K562 (cell line): ENCODE measurements around the gene SMIM10L2A. TPM values are rescaled to one million over a fixed set of nuclear protein-coding genes. Genes with fewer than 3 reads are reported as not detected.

Source experiments
- ATAC-seq: fragments of 200-7000 bp; cut with Tn5 transposase; 3 replicates; pipeline ENCODE4 v1.9.1; 2020; ENCODE audit warnings: moderate library complexity
- BruUV-seq: library from RNA; stranded (reverse); fragments of 400-500 nt; replicated peaks from 2 replicates; lab custom pipeline; 2021; lab: Mats Ljungman, UMichigan
- CTCF ChIA-PET: fragments of 300-600 bp; formaldehyde crosslinking; extraction: SDS; loops from one replicate; lab custom pipeline; 2021; ENCODE audit warnings: low intra/inter-chr PET ratio; lab: Yijun Ruan, JAX
- POLR2A ChIA-PET: fragments of 300-600, 350-650 bp; sonication (Branson Sonifier 250); formaldehyde crosslinking; extraction: SDS; loops from one replicate; lab custom pipeline; 2021; ENCODE audit warnings: antibody characterized with exemption, inconsistent platforms; lab: Yijun Ruan, JAX
- DNase-seq, 4 experiments: peaks; one replicate each; pipeline versions ENCODE4 v3.0.0 to v3.0.0-alpha.2; 2011 to 2018; ENCODE audit warnings: low spot score in 3 of 4, mixed read lengths in 3 of 4; ENCODE audit errors: extremely low read depth in 1 of 4
- FAIRE-seq: peaks from 2 replicates; lab custom pipeline; 2011; peaks lifted over from hg19 to GRCh38; lab: Jason Lieb, UNC
- H2AFZ ChIP-seq: 2 replicates; pipeline ENCODE4 v1.6.0; 2011; ENCODE audit warnings: low read depth, low read length, control low read depth, inconsistent platforms
- H3K27ac ChIP-seq: fragments of 200-600 bp; 3 replicates; pipeline ENCODE4 v1.8.0; 2011; ENCODE audit warnings: low read depth, mild to moderate bottlenecking, control low read depth, inconsistent platforms, low read length, moderate library complexity, mixed read lengths; ENCODE audit errors: extremely low read depth
- H3K27me3 ChIP-seq, 2 experiments: fragments of 300-600 bp in 1 of 2; 2 replicates in 1 of 2; 3 replicates in 1 of 2; pipeline versions ENCODE4 v1.6.0 to v1.8.0; 2011; ENCODE audit warnings: inconsistent platforms in 2 of 2, low read length in 2 of 2, mild to moderate bottlenecking in 1 of 2, mixed read lengths in 1 of 2, moderate library complexity in 1 of 2; ENCODE audit not compliant: control insufficient read depth in 2 of 2, insufficient read depth in 2 of 2
- H3K36me3 ChIP-seq: fragments of 300-600 bp; 3 replicates; pipeline ENCODE4 v1.8.0; 2011; ENCODE audit warnings: mild to moderate bottlenecking, low read length, inconsistent platforms; ENCODE audit not compliant: control insufficient read depth, insufficient read depth
- H3K4me1 ChIP-seq, 2 experiments: fragments of 200-600 bp in 1 of 2; replicated peaks in 1 of 2; 2 replicates in 1 of 2; 3 replicates in 1 of 2; pipeline versions ENCODE4 v1.5.1 to v1.8.0; 2011; ENCODE audit warnings: inconsistent platforms in 2 of 2, low read length in 2 of 2, mild to moderate bottlenecking in 1 of 2, mixed read lengths in 1 of 2, moderate library complexity in 1 of 2; ENCODE audit not compliant: control insufficient read depth in 2 of 2, insufficient read depth in 2 of 2
- H3K4me2 ChIP-seq: 2 replicates; pipeline ENCODE4 v1.6.1; 2011; ENCODE audit warnings: low read length, control low read depth, inconsistent platforms, mixed read lengths; ENCODE audit not compliant: insufficient read depth
- H3K4me3 ChIP-seq: fragments of 200-600 bp; sonication (generic), shearing (Covaris generic); 2 replicates; pipeline ENCODE4 v1.5.1; 2016; ENCODE audit warnings: control low read depth, inconsistent platforms
- H3K79me2 ChIP-seq: fragments of 200-600 bp; 3 replicates; pipeline ENCODE4 v1.8.0; 2011; ENCODE audit warnings: low read length, inconsistent platforms; ENCODE audit not compliant: control insufficient read depth, insufficient read depth
- H3K9ac ChIP-seq, 2 experiments: 2 replicates each; pipeline versions ENCODE4 v1.6.0 to v1.6.1; 2011; ENCODE audit warnings: low read depth in 2 of 2, low read length in 2 of 2, control low read depth in 1 of 2, inconsistent platforms in 1 of 2, mild to moderate bottlenecking in 1 of 2, mixed read lengths in 1 of 2; ENCODE audit not compliant: insufficient read depth in 1 of 2
- H3K9me1 ChIP-seq: one replicate; pipeline ENCODE4 v1.6.0; 2011; ENCODE audit warnings: inconsistent platforms, mild to moderate bottlenecking, low read length, moderate library complexity; ENCODE audit not compliant: control insufficient read depth, insufficient read depth
- H3K9me3 ChIP-seq: replicated peaks from 2 replicates; pipeline ENCODE4 v1.5.1; 2011; ENCODE audit warnings: low read depth, low read length, inconsistent platforms; ENCODE audit not compliant: control insufficient read depth, insufficient read depth
- H4K20me1 ChIP-seq: replicated peaks from 2 replicates; pipeline ENCODE4 v1.6.1; 2011; ENCODE audit warnings: low read length, inconsistent platforms, mixed read lengths; ENCODE audit not compliant: control insufficient read depth, insufficient read depth
- ELF2 ChIP-seq: fragments of 250-450 bp; sonication (Bioruptor Pico); IDR thresholded peaks from 2 replicates; pipeline ENCODE4 v1.5.0; 2021; ENCODE audit warnings: mild to moderate bottlenecking
- GTF2B ChIP-seq: IDR thresholded peaks from 2 replicates; pipeline ENCODE4 v1.6.1; 2011; ENCODE audit not compliant: insufficient read length; ENCODE audit errors: extremely low read depth
- GTF2E2 ChIP-seq: fragments of 200-800 bp; sonication (Bioruptor generic); IDR thresholded peaks from 2 replicates; pipeline ENCODE4 v1.6.1; 2016; ENCODE audit warnings: missing genetic modification characterization, missing compliant biosample characterization
- MAFF ChIP-seq: IDR thresholded peaks from 2 replicates; pipeline ENCODE4 v1.6.1; 2012; ENCODE audit warnings: low read length, improper control_type of control experiment
- MTA1 ChIP-seq: fragments of 450-650 bp; IDR thresholded peaks from 2 replicates; pipeline ENCODE4 v1.6.1; 2017; ENCODE audit warnings: borderline replicate concordance
- MXI1 ChIP-seq: IDR thresholded peaks from 2 replicates; pipeline ENCODE4 v1.6.1; 2011; ENCODE audit warnings: low read depth, mild to moderate bottlenecking, improper control_type of control experiment, low read length
- NUFIP1 ChIP-seq: fragments of 450-650 bp; IDR thresholded peaks from 2 replicates; pipeline ENCODE4 v1.6.1; 2018; ENCODE audit not compliant: partially characterized antibody
- ZNF274 ChIP-seq: IDR thresholded peaks from 2 replicates; pipeline ENCODE4 v1.6.1; 2011; ENCODE audit warnings: low read depth, mild to moderate bottlenecking, low read length, moderate library complexity, borderline replicate concordance
- ZNF655 ChIP-seq: fragments of 250-450 bp; sonication (Bioruptor Pico); IDR thresholded peaks from 2 replicates; pipeline ENCODE4 v1.5.0; 2021
- WGBS: fragments of 100-300 bp; shearing (Covaris generic); methylation state at CpG from one replicate; pipeline ENCODE4 v1.1.6; 2016; ENCODE audit warnings: low coverage, mixed read lengths; ENCODE audit not compliant: insufficient coverage; ENCODE audit errors: missing lambda C conversion rate; 5-methylcytosine and 5-hydroxymethylcytosine counted together
- in situ Hi-C: fragments of 300-500 bp; cut with MboI; formaldehyde crosslinking; loops from 4 replicates; pipeline ENCODE4 v1.15.0; 2018; ENCODE audit warnings: inconsistent platforms, mixed read lengths
- intact Hi-C: fragments of 100-400 bp; cut with micrococcal nuclease; formaldehyde crosslinking; loops from 2 replicates; pipeline ENCODE4 v1.14.2; 2022
- polyA plus RNA-seq, 8 experiments: library from polyadenylated mRNA; depleted of rRNA in 4 of 8; stranded (reverse) in 5 of 8; unstranded in 3 of 8; fragments of >200 nt; fragmentation: Nextera tagmentation in 2 of 8; fragmentation: Illumina TruSeq in 1 of 8; extraction: Ambion mirVana in 2 of 8; extraction: Trizol in 1 of 8; gene quantifications; 2 replicates each; pipeline versions ENCODE4 v1.2.1 to v1.2.3, GENCODE V29; 2011 to 2014; ENCODE audit warnings: inconsistent platforms in 1 of 8, missing spikeins in 1 of 8
- total RNA-seq, 7 experiments: library from RNA; depleted of rRNA in 6 of 7; stranded (reverse); fragments of >200 nt in 6 of 7; fragmentation: Illumina TruSeq in 2 of 7; extraction: Trizol in 2 of 7; gene quantifications; 2 replicates each; pipeline versions ENCODE4 v1.2.1 to v1.2.3, GENCODE V29; 2011 to 2021; ENCODE audit warnings: low replicate concordance in 1 of 7

SMIM10L2A gene
- total and polyA plus RNA-seq, 9 of the 15 experiments (the other 6 are each of a cell fraction or from before 2014, with no cell fraction given), result 0.03 to 0.14 (median 0.09) TPM; not detected in 2

GRCh38 chrX:135396109-135396508 is 25.6 kb upstream of the SMIM10L2A start:
- Histone ChIP-seq H3K9me3 (no peaks in the 10 kb centered on the region), H3K4me3 (no peak overlapping the region), H3K4me1 (no peaks in the 10 kb centered on the region), H3K27me3 (peaks cover 3 to 10% of the 10 kb centered on the region in 2 experiments; a peak in 3 of 5 replicates), H3K36me3 (no peaks in the 10 kb centered on the region), H3K4me2 (no peak overlapping the region), H3K27ac (no peak overlapping the region), H3K9me1 (no peaks in the 10 kb centered on the region), H2AFZ (no peak overlapping the region), H4K20me1 (no peaks in the 10 kb centered on the region), H3K9ac (no peak overlapping the region), H3K79me2 (no peaks in the 10 kb centered on the region)
- no peak for ATAC-seq
- intact Hi-C loops (no loop called here), in situ Hi-C loops (no loop called here)
- WGBS, result 0% methylated on average over 4 of the region's 4 CpGs
- FAIRE-seq, result no peak
- TF ChIP-seq MXI1 (no peak), MTA1 (no peak), ZNF274 (no peak), ELF2 (CRISPR knock-in tag) (no peak), GTF2E2 (tag) (no peak), NUFIP1 (no peak), GTF2B (no peak), ZNF655 (CRISPR knock-in tag) (no peak), MAFF (no peak)
- no peak for DNase-seq
- ChIA-PET CTCF (no interaction called here), POLR2A (interaction anchor here (0.8 kb wide), 1 partner anchor 518 kb away, joined by 3 read pairs; no protein-coding TSS in a partner anchor)
- no TSS peak for BruUV-seq
